HG03039 (cell line): ENCODE data around the gene UBAC2.
A peak's percentile ranks its signal among the peaks of the same experiment; 100 is the strongest.

Experiments used
- ATAC-seq: cut with Tn5 transposase; IDR thresholded peaks from one replicate; pipeline ENCODE4 v1.9.1; 2021; ENCODE audit warnings: mild to moderate bottlenecking, moderate library complexity; ENCODE audit not compliant: unreplicated experiment

The UBAC2 gene

DNA sequence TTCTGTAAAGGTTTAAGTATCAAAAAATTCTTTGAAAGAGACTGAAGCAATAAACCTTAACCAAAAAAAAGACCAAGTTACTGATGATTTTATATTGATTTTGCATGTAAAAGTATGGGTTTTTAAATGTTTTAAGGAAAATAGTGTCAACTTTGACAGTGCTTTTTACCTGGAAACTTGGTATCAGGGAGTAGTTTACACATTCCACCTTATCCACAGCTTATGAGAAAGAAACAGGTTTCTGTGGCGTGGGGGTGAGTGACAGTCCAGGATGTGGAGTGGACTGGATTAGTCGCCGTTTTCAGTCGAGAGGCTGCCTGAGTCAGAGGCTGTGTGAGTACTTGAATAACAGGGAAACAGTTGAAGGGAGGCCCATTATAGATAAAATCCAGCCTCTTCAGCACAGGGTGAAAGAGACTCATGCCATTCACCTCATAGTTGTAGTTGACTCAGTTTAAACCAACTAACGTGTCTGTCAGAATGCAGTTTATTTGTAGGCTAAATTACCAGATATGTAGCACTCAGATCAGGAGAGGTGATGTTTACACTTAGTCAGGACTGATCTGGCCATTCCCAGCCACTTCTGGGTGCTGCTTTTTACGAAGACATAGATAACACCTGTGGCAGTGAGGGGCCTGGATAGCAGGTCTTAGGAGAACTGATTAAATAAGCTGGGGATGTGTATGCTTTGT is 107.1 kb downstream of the UBAC2 start:
- peak; percentile 38 for ATAC-seq

DNA sequence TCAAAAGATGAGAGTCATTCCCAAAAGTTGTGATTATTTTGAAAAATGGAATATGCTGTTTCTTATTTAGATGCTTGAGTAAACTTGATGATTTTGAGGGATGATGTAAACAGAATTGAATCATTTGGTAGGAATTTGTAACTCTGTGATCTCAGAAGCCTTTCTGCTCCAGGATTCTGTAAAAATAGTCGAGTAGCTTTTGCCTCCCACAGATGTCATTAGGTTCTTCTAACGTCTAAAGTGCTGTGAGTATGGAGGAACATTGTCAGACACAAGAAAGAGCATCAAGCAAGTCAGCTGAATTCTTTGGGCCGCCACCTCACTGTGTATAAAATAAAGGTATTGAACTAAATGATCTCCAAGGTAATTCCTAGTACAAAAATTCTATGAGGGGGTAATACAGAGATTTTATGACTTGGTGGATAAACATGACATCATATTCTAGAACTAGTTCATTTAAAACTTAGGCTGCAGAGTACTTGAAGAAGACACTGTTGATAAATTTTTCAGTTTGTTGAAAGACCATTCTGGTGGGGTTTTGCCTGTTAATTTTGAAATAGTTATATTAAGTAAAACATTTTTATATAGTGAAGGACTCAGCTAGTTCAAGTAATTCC is 107.9 kb downstream of the UBAC2 start:
- ATAC-seq, result no peak

DNA sequence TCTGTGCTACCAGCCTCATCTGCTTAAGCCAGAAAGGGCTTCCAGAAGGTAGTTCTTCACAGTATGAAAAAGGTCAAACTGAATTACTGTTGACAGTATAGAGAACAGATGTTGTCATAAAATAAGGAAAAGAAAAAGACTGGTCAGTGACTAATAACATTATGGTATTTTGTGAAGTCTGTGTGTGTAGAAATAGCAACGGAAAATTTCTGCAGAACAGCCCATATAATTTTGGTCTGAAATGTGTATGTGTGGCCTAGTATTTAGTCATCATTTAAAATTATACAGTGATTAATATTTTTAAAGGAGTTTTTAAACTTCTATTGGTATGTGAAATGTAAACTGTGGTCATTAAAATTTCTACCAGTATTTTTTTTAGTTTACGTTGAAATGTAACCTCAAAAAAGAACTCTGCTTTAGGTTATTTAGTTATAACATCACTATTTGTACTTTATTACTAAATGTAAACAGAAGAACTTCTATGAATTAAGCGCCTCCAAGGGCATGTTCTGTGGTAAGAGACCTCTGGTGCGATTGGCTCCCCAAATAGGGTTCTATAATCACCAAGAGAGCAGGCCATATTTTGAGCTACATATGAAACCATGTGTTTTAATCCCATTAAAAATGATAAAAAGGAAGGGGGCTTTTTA is 109.9 kb downstream of the UBAC2 start:
- ATAC-seq, result no peak

DNA sequence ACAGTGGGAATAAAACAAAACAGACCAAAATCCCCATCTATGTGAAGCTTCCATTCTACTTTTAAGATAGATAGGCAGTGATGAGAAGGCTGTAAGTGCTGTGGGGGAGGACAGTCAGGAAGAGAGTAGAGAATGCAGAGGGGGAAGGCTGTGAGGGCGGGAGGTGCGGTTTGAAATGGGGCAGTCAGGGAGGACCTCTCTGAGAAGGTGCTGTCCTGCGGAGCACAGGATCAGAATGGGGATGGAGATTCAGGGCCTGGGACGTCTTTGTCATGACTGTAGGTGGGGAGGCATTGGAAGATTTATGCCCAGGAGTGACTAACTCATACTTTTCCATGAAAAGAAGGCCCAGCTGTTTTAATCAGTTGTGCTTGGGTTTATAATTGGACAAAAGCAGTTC is 110.5 kb downstream of the UBAC2 start:
- ATAC-seq, result no peak

DNA sequence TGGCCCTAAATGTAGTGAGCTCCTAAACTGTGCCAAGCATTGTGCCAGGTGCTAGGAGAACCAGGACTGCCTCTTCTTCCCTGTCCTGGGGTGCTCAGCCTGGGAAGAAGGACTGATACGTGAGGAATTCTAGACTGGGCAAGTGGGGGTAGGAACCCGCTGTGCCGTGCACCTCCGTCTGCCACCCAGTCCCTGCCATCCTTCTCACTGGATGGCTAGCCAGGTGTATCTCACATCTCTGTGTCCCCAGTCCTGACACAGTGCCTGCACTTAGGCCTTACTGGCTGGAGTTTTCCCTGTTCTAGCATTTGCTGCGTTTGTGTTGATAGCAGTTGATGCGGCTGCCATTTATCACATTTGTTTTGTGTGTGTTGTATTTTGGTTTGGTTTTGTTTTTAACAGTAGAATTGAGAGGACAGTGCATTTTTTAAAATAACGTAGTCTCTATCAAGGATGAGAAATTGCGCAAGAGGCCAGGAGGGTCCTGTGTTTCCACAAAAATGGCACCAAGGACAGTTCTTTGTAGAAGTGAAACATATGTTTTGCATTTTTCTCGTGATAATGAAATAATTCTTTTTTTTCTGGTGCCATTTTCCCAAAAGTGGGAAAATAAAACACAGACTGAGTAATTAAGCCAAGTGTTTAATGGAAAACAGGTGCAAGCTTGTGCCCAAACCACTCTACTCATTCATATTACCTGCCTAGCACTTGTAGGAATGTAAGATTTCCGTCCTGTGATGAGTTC is 111.3 kb downstream of the UBAC2 start:
- no peak for ATAC-seq

DNA sequence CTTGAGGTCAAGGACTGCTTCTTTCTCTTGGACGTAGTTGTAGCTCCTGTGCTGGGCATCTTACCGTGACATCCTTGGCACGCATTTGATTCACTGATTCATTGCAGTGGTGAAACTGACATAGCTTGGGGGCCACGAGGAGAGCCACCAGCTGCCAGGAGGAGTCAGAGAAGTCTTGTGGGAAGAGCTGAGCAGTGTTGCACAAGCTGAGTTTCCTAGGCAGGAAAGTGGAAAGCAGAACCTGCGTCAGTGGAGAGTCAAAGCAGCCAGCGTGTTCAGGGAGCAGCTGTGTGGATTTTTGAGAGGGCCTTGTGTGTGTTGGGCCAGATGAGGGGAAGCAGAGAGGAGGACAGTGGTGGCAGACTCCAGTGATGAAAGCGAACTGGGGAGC is 111.8 kb downstream of the UBAC2 start:
- ATAC-seq, result no peak

DNA sequence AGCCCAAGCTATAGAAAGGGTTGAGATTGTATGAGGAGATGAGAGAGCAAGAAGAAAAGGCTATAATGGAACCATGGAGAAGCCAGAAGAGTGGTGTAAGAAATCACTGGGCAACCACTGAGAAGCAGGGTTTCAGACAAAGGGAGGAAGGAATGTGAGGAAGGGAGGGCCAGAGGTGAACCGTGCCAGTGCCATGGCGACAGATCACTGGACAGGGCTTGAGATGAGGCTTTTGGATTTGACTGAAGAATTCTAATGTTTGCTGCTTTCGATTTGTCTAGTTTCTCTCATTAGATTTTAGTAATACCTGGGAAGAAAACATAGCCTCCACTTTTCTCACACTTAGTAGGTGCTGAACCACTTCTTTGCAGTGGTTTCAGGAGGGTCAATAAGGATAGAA is 112.8 kb downstream of the UBAC2 start:
- no peak for ATAC-seq

DNA sequence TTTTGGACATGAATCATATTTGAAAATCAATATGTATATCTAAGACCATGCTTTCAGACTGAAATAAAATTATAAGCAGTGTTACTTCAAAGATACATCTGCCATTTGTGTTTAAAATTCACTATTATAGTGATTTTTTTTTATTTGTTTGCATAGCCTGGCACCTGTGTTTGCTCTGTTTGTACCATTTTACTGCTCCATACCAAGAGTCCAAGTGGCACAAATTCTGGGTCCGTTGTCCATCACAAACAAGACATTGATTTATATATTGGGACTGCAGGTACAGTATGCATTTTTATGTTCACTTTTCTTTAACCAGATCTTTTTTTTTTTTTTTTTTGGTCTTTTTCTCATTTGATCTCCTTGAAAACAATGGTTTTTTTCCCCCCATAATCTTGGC is 113.3 kb downstream of the UBAC2 start:
- no peak for ATAC-seq

DNA sequence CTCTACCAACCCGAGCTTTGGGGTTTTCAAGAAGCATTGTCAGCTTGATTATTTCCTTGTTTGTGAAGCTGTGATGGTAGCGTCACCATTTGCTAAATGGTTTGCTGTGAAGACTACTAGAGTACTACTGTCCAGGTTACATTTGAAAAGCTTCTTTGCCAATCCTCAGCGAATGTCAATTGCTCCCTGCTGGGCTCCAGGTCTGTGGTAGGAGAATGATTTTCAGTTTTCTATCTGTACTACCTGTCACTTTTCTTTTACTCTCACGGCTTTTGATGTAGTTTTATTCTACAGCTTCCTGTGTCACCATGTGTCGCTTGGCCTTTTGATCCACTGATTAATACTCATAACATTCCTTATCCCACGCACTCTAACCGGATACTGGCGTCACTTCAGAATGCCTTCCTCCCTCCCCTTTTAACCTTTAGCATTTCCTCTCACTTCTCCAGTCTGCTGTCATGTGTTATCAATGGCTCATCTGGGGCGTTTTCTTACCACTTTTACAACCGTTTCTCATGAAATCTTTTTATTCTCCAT is 114.1 kb downstream of the UBAC2 start:
- no peak for ATAC-seq

DNA sequence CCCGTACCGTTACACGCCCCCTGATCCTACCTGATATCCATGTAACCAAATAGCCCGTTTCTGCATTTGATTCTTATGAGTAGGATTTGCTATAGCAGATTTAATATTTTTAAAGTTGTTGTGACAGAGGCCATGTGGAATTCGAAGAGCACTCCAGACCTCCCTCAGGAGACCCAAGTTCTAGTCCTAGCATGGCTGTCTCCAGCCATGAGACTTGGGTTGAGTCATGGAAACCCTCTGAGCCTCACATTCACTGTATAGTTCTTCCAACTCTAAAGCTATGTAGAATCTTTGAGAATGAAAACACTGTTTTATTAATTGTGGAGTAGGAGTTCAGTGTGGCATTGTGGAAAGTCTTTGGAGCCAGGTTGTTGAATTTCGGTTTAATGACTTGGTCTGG is 114.5 kb downstream of the UBAC2 start:
- ATAC-seq, result no peak

DNA sequence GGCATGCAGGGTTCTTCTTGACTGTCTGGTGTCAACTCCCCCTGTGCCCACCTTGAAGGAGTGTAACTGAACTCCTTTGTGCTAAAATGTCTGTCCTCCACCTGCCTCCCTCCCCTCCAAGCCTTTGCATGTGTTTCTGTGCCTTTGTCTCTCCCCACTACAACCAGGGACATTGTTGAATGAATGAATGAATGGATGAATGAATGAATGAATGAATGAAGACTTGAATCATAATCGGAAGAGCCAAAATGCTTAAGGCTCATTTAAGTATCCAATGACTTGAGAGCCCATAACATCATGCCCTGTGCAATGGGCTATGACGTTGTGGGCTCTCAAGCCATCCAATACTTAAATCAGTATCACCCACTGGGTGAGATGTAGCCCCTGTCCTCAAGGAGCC is 115.6 kb downstream of the UBAC2 start:
- ATAC-seq, result no peak

DNA sequence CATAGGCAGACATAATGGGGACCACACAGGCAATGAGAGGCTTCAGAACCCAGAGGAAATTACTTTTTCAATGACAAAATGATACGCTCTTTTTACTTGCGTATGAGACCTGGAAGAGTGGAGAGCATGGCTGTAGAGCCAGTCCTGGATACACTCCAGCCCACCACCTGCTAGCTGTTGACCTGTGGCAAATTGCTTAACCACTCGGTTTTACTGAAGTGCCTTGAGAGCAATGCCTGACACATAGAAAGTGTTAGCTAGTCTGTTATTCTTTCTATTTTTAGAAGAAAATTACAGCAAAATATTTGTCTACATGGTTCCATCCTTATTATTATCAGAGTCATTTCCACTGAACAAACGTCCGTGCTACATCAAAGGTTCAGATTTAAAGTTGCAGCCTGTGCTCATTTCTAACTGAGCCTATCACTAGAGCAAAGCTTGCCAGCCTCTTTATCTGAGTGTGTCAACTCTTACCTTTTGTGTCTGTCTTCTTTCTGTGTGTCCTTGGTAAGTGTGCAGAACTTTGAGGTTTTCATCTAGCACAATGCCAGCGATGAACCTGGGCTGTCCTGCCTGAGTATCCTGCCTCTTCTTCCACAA is 116.1 kb downstream of the UBAC2 start:
- no peak for ATAC-seq

DNA sequence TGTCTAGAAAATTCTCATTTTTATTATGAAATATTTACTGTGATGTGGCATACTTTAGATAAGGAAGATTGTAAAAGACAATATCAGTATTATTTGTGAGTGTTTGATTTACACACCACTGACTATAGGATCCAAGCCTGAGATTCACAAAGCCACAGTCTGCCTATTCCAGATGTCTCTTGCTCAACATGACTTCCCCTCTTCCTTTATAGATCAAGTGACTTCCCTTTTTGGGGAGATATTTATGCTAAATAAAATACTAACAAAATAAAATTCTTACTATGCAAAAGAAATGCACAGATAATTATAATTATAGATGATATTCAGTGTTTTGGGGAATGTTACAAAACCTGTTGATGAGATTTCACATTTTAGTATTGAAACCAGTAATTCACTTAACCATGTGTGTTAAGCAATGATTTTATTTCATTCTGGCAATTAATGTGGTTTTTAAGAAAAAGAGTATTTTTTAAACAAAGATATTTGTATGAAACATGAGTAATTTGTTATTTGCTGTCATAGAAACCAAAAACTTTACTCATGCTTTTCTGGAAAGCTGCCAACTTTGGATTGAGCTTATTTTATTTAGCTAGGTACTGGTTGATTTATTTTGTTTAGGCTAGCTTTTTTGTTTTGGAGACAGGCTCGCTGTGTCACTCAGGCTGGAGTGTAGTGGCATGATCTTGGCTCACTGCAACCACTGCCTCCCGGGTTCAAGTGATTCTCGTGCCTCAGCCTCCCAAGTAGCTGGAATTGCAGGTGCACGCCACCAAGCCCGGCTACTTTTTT is 120.2 kb downstream of the UBAC2 start:
- no peak for ATAC-seq

DNA sequence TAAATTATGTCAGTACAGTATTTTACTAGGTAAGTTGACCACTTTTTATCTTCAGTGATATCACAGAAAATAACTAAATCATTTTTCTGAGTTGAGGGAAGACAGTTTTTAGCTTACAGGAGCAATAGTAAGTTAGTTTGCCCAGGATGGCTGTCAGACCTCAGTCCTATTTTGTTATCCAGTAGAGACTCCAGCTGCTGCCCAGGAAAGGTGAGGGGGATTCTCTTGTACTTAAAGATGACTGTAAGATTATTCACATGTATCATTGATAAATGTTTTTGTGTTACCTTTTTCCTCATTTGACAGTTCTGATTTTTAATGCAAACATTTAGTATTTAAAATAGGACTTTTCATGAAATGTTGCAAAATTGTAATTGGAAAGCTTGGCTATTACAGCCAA is 121.1 kb downstream of the UBAC2 start:
- no peak for ATAC-seq

DNA sequence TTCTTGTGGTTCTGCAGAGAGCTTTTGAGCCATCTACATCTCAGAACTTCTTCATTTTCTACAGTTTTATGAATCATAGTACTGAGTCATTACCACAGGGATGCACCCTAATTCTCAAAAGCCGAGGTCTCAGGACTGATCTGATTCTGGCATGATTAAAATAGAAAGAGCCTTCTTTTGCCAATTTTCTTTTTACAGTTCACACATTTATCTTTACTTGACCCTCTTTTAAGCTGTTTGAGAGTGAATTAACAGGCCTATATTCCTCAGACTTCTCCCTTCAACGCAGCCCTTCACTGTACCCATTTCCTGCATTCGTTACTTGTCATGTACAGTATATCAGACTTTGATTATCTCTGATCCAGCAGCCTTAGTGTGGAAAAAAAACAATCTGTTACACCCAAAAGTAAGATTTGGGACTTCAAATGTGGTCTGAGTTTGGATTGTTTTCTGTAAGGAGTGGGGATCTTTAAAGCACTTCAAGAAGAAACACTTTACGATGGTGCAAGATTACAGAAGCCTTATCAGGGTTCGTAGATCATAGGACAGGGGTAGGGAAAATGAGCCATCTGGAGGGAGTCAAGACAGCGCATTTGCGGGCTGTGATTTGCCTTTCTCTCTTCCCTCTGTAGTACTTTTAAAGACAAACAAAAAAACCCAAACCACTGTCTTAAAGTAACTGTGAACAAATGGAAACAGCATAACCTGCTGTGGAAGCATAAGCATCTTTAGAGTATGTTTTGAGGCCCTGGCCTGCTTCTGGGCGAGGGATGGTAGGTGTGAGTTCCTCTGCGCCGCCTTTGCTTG is 121.8 kb downstream of the UBAC2 start:
- ATAC-seq, result peak; percentile 88

DNA sequence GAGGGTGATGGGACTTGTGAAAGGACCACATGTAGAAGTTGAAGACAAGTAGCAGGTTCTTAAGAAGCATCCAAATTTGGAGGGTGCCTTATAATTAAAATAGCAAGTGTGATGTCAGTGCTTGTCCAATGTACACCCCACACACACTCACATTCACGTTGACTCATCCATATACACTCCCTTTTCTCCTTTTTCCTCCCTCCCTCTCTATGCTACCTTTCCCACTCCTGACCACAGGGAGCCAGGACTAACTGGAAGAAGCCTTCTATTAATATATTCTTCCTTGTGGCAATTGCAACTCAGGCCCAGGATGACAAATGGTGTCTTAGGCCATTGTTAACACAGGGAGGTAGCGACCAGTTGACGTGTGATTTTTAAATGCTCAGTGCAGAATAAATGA is 122.8 kb downstream of the UBAC2 start:
- no peak for ATAC-seq

DNA sequence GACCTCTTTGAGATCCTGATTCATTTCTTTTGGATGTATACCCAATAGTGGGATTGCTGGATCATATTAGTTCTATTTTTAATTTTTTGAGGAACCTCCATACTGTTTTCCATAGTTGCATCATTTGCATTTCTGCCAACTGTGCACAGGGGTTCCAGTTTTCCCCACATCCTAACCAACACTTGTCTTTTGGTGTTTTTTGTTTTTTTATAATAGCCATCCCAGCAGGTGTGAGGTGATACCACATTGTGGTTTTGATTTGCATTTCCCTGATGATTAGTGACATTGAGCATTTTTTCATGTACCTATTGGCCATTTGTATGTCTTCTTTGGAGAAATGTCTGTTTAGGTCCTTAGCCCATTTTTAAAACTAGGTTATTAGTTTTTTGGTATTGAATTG is 125.4 kb downstream of the UBAC2 start:
- ATAC-seq, result no peak

DNA sequence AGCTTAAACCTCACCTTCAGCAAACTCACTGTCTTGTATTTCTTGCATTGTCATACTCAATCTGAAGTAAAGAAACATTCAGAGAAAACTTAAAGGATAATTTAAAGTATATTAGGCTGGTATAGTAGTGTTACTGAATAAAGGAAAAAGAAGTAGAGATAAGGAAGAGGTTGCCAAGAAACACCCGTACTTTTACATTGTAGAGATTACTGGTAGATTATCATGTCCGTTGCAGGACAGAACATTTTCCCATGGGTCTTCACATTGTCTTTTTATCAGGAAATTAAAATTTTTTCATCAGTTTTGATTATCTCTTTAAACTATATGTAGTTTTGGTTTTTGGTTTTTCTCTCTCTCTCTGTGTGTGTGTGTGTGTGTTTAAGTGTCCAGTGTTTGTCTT is 126.5 kb downstream of the UBAC2 start:
- no peak for ATAC-seq

DNA sequence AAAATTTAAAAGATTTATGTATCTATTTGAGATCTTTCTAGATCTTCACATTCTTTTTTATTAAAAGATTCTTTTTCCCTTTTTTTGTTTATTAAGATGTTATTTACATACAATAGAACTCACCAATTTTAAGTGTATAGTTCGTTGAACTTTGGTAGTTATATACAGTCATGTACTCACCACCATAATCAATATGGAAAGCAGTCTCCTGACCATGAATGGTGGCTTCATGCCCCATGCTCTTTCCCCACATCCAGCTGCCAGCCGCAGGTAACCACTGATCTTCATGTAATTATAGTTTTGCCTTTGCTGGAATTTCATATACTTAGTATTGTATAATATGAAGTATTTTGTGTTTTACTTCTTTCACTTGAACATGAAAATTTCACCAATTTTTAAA is 127.1 kb downstream of the UBAC2 start:
- ATAC-seq, result no peak

DNA sequence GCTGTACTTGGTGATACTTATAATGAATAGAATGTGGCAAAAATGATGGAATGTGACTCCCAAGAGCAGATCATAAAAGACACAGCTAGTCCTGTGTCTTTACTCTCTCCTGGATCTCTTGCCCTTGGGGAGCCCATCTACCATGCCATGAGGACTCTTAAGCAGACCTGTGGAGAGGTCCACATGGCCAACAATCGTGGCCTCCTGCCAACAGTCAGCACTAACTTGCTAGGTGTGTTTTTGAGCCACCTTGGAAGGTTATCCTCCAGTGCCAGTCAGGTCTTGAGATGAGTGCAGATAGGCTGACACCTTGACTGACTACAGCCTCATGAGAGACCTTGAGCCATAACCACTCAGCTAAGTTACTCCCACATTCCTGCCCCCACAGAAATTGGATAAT is 128.8 kb downstream of the UBAC2 start:
- ATAC-seq, result no peak
